Measurements from ENCODE around the gene CACNA1C. TPM values are rescaled to one million over a fixed set of nuclear protein-coding genes. Genes with fewer than 3 reads are reported as not detected.

CACNA1C gene
- total RNA-seq, 2 experiments from 2014 or later: 0.69 to 1.4 TPM

- Histone ChIP-seq H3K4me2 (ENCODE audit: low read length) (no peak overlapping the region), H3K4me1 (ENCODE audit: insufficient read depth, low read length, poor library complexity, severe bottlenecking) (no peaks in the 10 kb centered on the region), H3K27ac (ENCODE audit: low read depth, low read length, poor library complexity, severe bottlenecking) (no peak overlapping the region), H3K36me3 (ENCODE audit: insufficient read depth, low read length) (no peaks in the 10 kb centered on the region), H4K20me1 (ENCODE audit: insufficient read depth, low read length) (no peaks in the 10 kb centered on the region), H3K79me2 (ENCODE audit: insufficient read depth, low read depth, low read length) (no peaks in the 10 kb centered on the region), H3K9me3 (ENCODE audit: low read length) (no peaks in the 10 kb centered on the region), H2AFZ (ENCODE audit: low read length) (no peak overlapping the region), H3K4me3 (ENCODE audit: low read depth, low read length, poor library complexity, severe bottlenecking) (no peak overlapping the region), H3K9me2 (ENCODE audit: insufficient read depth, low read length) (no peaks in the 10 kb centered on the region)
- POLR2A ChIA-PET: no interaction called here
- intact Hi-C loops (cut with micrococcal nuclease; ENCODE audit: unreplicated experiment): no loop called here
- TF ChIP-seq, protein P1, sequence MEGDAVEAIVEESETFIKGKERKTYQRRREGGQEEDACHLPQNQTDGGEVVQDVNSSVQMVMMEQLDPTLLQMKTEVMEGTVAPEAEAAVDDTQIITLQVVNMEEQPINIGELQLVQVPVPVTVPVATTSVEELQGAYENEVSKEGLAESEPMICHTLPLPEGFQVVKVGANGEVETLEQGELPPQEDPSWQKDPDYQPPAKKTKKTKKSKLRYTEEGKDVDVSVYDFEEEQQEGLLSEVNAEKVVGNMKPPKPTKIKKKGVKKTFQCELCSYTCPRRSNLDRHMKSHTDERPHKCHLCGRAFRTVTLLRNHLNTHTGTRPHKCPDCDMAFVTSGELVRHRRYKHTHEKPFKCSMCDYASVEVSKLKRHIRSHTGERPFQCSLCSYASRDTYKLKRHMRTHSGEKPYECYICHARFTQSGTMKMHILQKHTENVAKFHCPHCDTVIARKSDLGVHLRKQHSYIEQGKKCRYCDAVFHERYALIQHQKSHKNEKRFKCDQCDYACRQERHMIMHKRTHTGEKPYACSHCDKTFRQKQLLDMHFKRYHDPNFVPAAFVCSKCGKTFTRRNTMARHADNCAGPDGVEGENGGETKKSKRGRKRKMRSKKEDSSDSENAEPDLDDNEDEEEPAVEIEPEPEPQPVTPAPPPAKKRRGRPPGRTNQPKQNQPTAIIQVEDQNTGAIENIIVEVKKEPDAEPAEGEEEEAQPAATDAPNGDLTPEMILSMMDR (conservative IDR thresholded peaks at IDR 0.05; ENCODE audit: low read length): no peak
- TF ChIP-seq EZH2phosphoT487 (IDR thresholded peaks at IDR 0.05; ENCODE audit: borderline replicate concordance, low read depth, low read length): no peak
- no peak for DNase-seq (ENCODE audit: low spot score)
- CTCF ChIA-PET (ENCODE audit: unreplicated experiment): no interaction called here
- no TSS peak for BruUV-seq (replicated peaks)
These were observed 8.6 kb upstream of the CACNA1C start for GRCh38 chr12:2044165-2044564.

- H3K4me2 ChIP-seq (ENCODE audit: low read length): no peak overlapping the region
- no TSS peak for BruUV-seq (replicated peaks)
- H3K79me2 ChIP-seq (ENCODE audit: insufficient read depth, low read depth, low read length): no peaks in the 10 kb centered on the region
- H3K9me3 ChIP-seq (ENCODE audit: low read length): no peaks in the 10 kb centered on the region
- H4K20me1 ChIP-seq (ENCODE audit: insufficient read depth, low read length): no peaks in the 10 kb centered on the region
- H3K27ac ChIP-seq (ENCODE audit: low read depth, low read length, poor library complexity, severe bottlenecking): no peak overlapping the region
- no peaks in the 10 kb centered on the region for H3K4me1 ChIP-seq (ENCODE audit: insufficient read depth, low read length, poor library complexity, severe bottlenecking)
- DNase-seq (ENCODE audit: low spot score): no peak
- TF ChIP-seq EZH2phosphoT487 (IDR thresholded peaks at IDR 0.05; ENCODE audit: borderline replicate concordance, low read depth, low read length): no peak
- TF ChIP-seq, protein P1 (conservative IDR thresholded peaks at IDR 0.05; ENCODE audit: low read length): no peak
- no peaks in the 10 kb centered on the region for H3K36me3 ChIP-seq (ENCODE audit: insufficient read depth, low read length)
- POLR2A ChIA-PET: no interaction called here
- intact Hi-C loops (cut with micrococcal nuclease; ENCODE audit: unreplicated experiment): no loop called here
- no peak overlapping the region for H3K4me3 ChIP-seq (ENCODE audit: low read depth, low read length, poor library complexity, severe bottlenecking)
- CTCF ChIA-PET (ENCODE audit: unreplicated experiment): no interaction called here
- H3K9me2 ChIP-seq (ENCODE audit: insufficient read depth, low read length): no peaks in the 10 kb centered on the region
- no peak overlapping the region for H2AFZ ChIP-seq (ENCODE audit: low read length)
These were observed 5.8 kb upstream of the CACNA1C start for GRCh38 chr12:2046957-2047356.

GRCh38 chr12:2047752-2048151 lies 5.0 kb upstream of the CACNA1C start:
- BruUV-seq (replicated peaks): no TSS peak
- intact Hi-C loops (cut with micrococcal nuclease; ENCODE audit: unreplicated experiment): no loop called here
- DNase-seq (ENCODE audit: low spot score): no peak
- no peaks in the 10 kb centered on the region for H4K20me1 ChIP-seq (ENCODE audit: insufficient read depth, low read length)
- H3K27ac ChIP-seq (ENCODE audit: low read depth, low read length, poor library complexity, severe bottlenecking): no peak overlapping the region
- H3K4me2 ChIP-seq (ENCODE audit: low read length): no peak overlapping the region
- CTCF ChIA-PET (ENCODE audit: unreplicated experiment): interaction anchor here (1.0 kb wide), 1 partner anchor 237 kb away, joined by 3 read pairs; no protein-coding TSS in a partner anchor
- no peaks in the 10 kb centered on the region for H3K36me3 ChIP-seq (ENCODE audit: insufficient read depth, low read length)
- no peak overlapping the region for H2AFZ ChIP-seq (ENCODE audit: low read length)
- H3K9me3 ChIP-seq (ENCODE audit: low read length): no peaks in the 10 kb centered on the region
- H3K79me2 ChIP-seq (ENCODE audit: insufficient read depth, low read depth, low read length): no peaks in the 10 kb centered on the region
- no peak overlapping the region for H3K4me3 ChIP-seq (ENCODE audit: low read depth, low read length, poor library complexity, severe bottlenecking)
- no peaks in the 10 kb centered on the region for H3K4me1 ChIP-seq (ENCODE audit: insufficient read depth, low read length, poor library complexity, severe bottlenecking)
- TF ChIP-seq EZH2phosphoT487 (IDR thresholded peaks at IDR 0.05; ENCODE audit: borderline replicate concordance, low read depth, low read length): no peak
- TF ChIP-seq, protein P1 (conservative IDR thresholded peaks at IDR 0.05; ENCODE audit: low read length): no peak
- no peaks in the 10 kb centered on the region for H3K9me2 ChIP-seq (ENCODE audit: insufficient read depth, low read length)
- POLR2A ChIA-PET: no interaction called here
